Upper lobe of left lung (tissue), 4 donors: ENCODE data around the gene FNBP1L.

Source experiments
- EP300 ChIP-seq, 4 donors: sonication (generic); formaldehyde crosslinking; IDR thresholded peaks; one replicate each; pipeline ENCODE4 v1.5.1; 2017; ENCODE audit warnings: antibody characterized with exemption in 4 of 4, control low read depth in 2 of 4
- POLR2A ChIP-seq, 4 donors: fragments of 450-650 bp; IDR thresholded peaks; one replicate each; pipeline ENCODE4 v1.5.1; 2016 to 2017; ENCODE audit warnings: antibody characterized with exemption in 4 of 4, mild to moderate bottlenecking in 2 of 4
- TF ChIP-seq, protein P1 (sequence below), 6 experiments: fragments of 450-650 bp in 4 of 6; fragments of 200-600 bp in 2 of 6; sonication (generic) in 2 of 6; IDR thresholded peaks; one replicate each; pipeline ENCODE4 v1.5.1; 2016 to 2019; ENCODE audit warnings: antibody characterized with exemption in 6 of 6

DNA sequence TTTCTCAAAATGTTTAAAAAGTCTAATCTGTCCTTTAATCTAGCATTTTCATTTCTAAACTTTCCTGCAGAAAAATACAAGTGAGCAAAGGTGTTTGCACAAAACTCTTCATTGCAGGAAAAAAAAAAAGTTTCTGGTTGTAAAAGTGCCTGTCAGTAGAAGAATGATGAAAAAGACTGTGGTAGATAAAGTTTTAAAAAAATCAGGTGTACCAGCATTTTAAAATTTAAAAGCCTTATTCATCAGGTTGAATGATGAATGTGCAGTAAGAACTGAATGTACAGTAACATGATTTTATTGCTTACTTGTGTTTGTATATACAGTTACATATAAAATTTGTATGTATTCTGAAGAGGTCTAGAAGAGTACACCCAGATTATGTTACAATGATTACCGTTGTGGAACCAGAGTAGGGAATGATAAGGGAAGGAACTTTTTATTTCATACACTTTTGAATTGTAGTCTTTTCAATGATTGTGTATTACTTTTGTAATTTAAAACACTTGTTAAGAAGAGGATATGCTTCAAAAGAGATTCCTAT, 54.0 kb downstream of the FNBP1L start:
- TF ChIP-seq, protein P1, sequence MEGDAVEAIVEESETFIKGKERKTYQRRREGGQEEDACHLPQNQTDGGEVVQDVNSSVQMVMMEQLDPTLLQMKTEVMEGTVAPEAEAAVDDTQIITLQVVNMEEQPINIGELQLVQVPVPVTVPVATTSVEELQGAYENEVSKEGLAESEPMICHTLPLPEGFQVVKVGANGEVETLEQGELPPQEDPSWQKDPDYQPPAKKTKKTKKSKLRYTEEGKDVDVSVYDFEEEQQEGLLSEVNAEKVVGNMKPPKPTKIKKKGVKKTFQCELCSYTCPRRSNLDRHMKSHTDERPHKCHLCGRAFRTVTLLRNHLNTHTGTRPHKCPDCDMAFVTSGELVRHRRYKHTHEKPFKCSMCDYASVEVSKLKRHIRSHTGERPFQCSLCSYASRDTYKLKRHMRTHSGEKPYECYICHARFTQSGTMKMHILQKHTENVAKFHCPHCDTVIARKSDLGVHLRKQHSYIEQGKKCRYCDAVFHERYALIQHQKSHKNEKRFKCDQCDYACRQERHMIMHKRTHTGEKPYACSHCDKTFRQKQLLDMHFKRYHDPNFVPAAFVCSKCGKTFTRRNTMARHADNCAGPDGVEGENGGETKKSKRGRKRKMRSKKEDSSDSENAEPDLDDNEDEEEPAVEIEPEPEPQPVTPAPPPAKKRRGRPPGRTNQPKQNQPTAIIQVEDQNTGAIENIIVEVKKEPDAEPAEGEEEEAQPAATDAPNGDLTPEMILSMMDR (IDR thresholded peaks at IDR 0.05) = no peak
- TF ChIP-seq POLR2A (IDR thresholded peaks at IDR 0.05) = no peak
- no peak for TF ChIP-seq EP300 (IDR thresholded peaks at IDR 0.05)
